H1 (cell line): ENCODE measurements around the gene LSM14B. TPM values are rescaled to one million over a fixed set of nuclear protein-coding genes. Genes with fewer than 3 reads are reported as not detected.

Source experiments
- CTCF ChIA-PET: fragments of 300-600 bp; sonication (Branson Sonifier 250); formaldehyde crosslinking; loops from one replicate; lab custom pipeline; 2021; ENCODE audit not compliant: partially characterized antibody; lab: Charles Lee
- POLR2A ChIA-PET: fragments of 300-600 bp; sonication (Branson Sonifier 250); formaldehyde crosslinking; loops from one replicate; lab custom pipeline; 2021; ENCODE audit warnings: inconsistent platforms; ENCODE audit not compliant: partially characterized antibody; lab: Charles Lee
- DNase-seq, 2 experiments: peaks; one replicate each; pipeline versions ENCODE4 v3.0.0 to v3.0.0-alpha.2; 2010 to 2022; ENCODE audit warnings: low spot score in 2 of 2, low read depth in 1 of 2, mixed read lengths in 1 of 2
- FAIRE-seq: peaks from 2 replicates; lab custom pipeline; 2011; peaks lifted over from hg19 to GRCh38; lab: Jason Lieb, UNC
- H2AFZ ChIP-seq: 2 replicates; pipeline ENCODE4 v1.8.1; 2012; ENCODE audit warnings: low read length, inconsistent platforms
- H2AK5ac ChIP-seq: 2 replicates; pipeline ENCODE4 v1.6.1; 2013; ENCODE audit warnings: low read depth, low read length
- H2BK120ac ChIP-seq: replicated peaks from 2 replicates; pipeline ENCODE3; 2013; ENCODE audit warnings: low read depth, low read length, inconsistent platforms
- H2BK12ac ChIP-seq: 2 replicates; pipeline ENCODE4 v1.6.1; 2013; ENCODE audit warnings: low read depth, low read length
- H2BK15ac ChIP-seq: 2 replicates; pipeline ENCODE4 v1.6.1; 2013; ENCODE audit warnings: low read length
- H2BK20ac ChIP-seq: 2 replicates; pipeline ENCODE4 v1.6.1; 2013; ENCODE audit warnings: low read length
- H2BK5ac ChIP-seq: 2 replicates; pipeline ENCODE4 v1.6.1; 2013; ENCODE audit warnings: low read depth, low read length
- H3K14ac ChIP-seq: 2 replicates; pipeline ENCODE4 v1.6.1; 2013; ENCODE audit warnings: inconsistent platforms; ENCODE audit not compliant: insufficient read length
- H3K18ac ChIP-seq: 2 replicates; pipeline ENCODE4 v1.6.1; 2013; ENCODE audit warnings: low read length; ENCODE audit errors: extremely low read depth
- H3K23ac ChIP-seq: 2 replicates; pipeline ENCODE4 v1.6.1; 2013; ENCODE audit warnings: inconsistent platforms; ENCODE audit not compliant: insufficient read length
- H3K23me2 ChIP-seq: 2 replicates; pipeline ENCODE4 v1.6.1; 2013; ENCODE audit warnings: low read depth, low read length
- H3K27ac ChIP-seq: 2 replicates; pipeline ENCODE4 v1.6.1; 2011; ENCODE audit warnings: low read depth, low read length, inconsistent platforms
- H3K27me3 ChIP-seq, 4 experiments: replicated peaks in 1 of 4; 1 replicate in 1 of 4; 2 replicates in 3 of 4; pipeline versions ENCODE4 v1.6.1 to v1.8.1; 2011 to 2013; ENCODE audit warnings: low read length in 3 of 4, mild to moderate bottlenecking in 3 of 4, inconsistent platforms in 2 of 4, mixed read lengths in 2 of 4, moderate library complexity in 1 of 4; ENCODE audit not compliant: control insufficient read depth in 3 of 4, insufficient read depth in 3 of 4; ENCODE audit errors: extremely low read depth in 1 of 4
- H3K36me3 ChIP-seq, 4 experiments: 2 replicates each; pipeline versions ENCODE4 v1.6.1 to v1.8.1; 2011 to 2013; ENCODE audit warnings: mild to moderate bottlenecking in 4 of 4, low read length in 3 of 4, moderate library complexity in 2 of 4, control low read depth in 1 of 4, inconsistent platforms in 1 of 4; ENCODE audit not compliant: insufficient read depth in 4 of 4, control insufficient read depth in 2 of 4
- H3K4ac ChIP-seq: replicated peaks from 2 replicates; pipeline ENCODE3; 2013; ENCODE audit warnings: low read length, low read depth, mixed read lengths, inconsistent platforms; ENCODE audit not compliant: insufficient read length
- H3K4me1 ChIP-seq, 4 experiments: replicated peaks in 1 of 4; 1 replicate in 1 of 4; 2 replicates in 3 of 4; pipeline versions ENCODE4 v1.6.1 to v1.8.1; 2011 to 2013; ENCODE audit warnings: low read length in 3 of 4, inconsistent platforms in 2 of 4, mixed read lengths in 1 of 4; ENCODE audit not compliant: insufficient read depth in 4 of 4, control insufficient read depth in 3 of 4
- H3K4me2 ChIP-seq, 2 experiments: 2 replicates each; pipeline versions ENCODE4 v1.6.1 to v1.8.1; 2011 to 2013; ENCODE audit warnings: low read depth in 2 of 2, low read length in 2 of 2, control low read depth in 1 of 2, inconsistent platforms in 1 of 2, mild to moderate bottlenecking in 1 of 2; ENCODE audit not compliant: insufficient read depth in 1 of 2
- H3K4me3 ChIP-seq, 4 experiments: fragments of 200-600, 300-600 bp in 1 of 4; sonication (generic), shearing (Covaris generic), sonication (Bioruptor Twin) in 1 of 4; 2 replicates each; pipeline versions ENCODE4 v1.5.1 to v1.8.1; 2011 to 2016; ENCODE audit warnings: low read length in 4 of 4, low read depth in 3 of 4, control low read depth in 2 of 4, inconsistent platforms in 2 of 4, mild to moderate bottlenecking in 2 of 4, mixed read lengths in 1 of 4, moderate library complexity in 1 of 4; ENCODE audit not compliant: insufficient read depth in 2 of 4; ENCODE audit errors: extremely low read depth in 1 of 4
- H3K56ac ChIP-seq: replicated peaks from 2 replicates; pipeline ENCODE3; 2013; ENCODE audit warnings: low read depth, mild to moderate bottlenecking, mixed read lengths, low read length, inconsistent platforms; ENCODE audit not compliant: insufficient read length
- H3K79me1 ChIP-seq: 2 replicates; pipeline ENCODE4 v1.6.1; 2013; ENCODE audit warnings: low read depth, low read length, control low read depth
- H3K79me2 ChIP-seq, 2 experiments: 2 replicates each; pipeline versions ENCODE4 v1.6.1 to v1.8.1; 2012 to 2013; ENCODE audit warnings: low read length in 2 of 2, mild to moderate bottlenecking in 2 of 2, inconsistent platforms in 1 of 2; ENCODE audit not compliant: insufficient read depth in 2 of 2, control insufficient read depth in 1 of 2
- H3K9ac ChIP-seq, 4 experiments: replicated peaks in 1 of 4; 1 replicate in 1 of 4; 2 replicates in 3 of 4; pipeline versions ENCODE4 v1.6.1 to v1.8.1; 2011 to 2013; ENCODE audit warnings: low read depth in 3 of 4, low read length in 3 of 4, control low read depth in 2 of 4, mild to moderate bottlenecking in 2 of 4, moderate library complexity in 2 of 4, inconsistent platforms in 1 of 4; ENCODE audit errors: extremely low read depth in 1 of 4
- H3K9me3 ChIP-seq, 2 experiments: 2 replicates each; pipeline versions ENCODE4 v1.6.1 to v1.8.1; 2012 to 2013; ENCODE audit warnings: mild to moderate bottlenecking in 2 of 2, moderate library complexity in 2 of 2, control low read depth in 1 of 2, inconsistent platforms in 1 of 2, low read depth in 1 of 2, low read length in 1 of 2, mixed read lengths in 1 of 2; ENCODE audit not compliant: insufficient read depth in 2 of 2
- H4K20me1 ChIP-seq, 2 experiments: replicated peaks in 1 of 2; 2 replicates each; pipeline versions ENCODE3 to v1.8.1; 2011 to 2013; ENCODE audit warnings: inconsistent platforms in 2 of 2, low read length in 2 of 2, mild to moderate bottlenecking in 1 of 2; ENCODE audit not compliant: insufficient read depth in 2 of 2, control insufficient read depth in 1 of 2
- H4K5ac ChIP-seq: 2 replicates; pipeline ENCODE4 v1.6.1; 2013; ENCODE audit warnings: low read length, low read depth, mixed read lengths, inconsistent platforms; ENCODE audit not compliant: insufficient read length
- H4K8ac ChIP-seq: 2 replicates; pipeline ENCODE4 v1.8.0; 2013; ENCODE audit warnings: mild to moderate bottlenecking, moderate library complexity, low read length, inconsistent platforms; ENCODE audit not compliant: insufficient read depth; ENCODE audit errors: extremely low read depth
- H4K91ac ChIP-seq: replicated peaks from 2 replicates; pipeline ENCODE3; 2013; ENCODE audit warnings: low read length, mixed read lengths, inconsistent platforms; ENCODE audit not compliant: insufficient read length
- ATF3 ChIP-seq: IDR thresholded peaks from 2 replicates; pipeline ENCODE4 v1.6.1; 2011; ENCODE audit warnings: low read depth, mild to moderate bottlenecking, low read length; ENCODE audit not compliant: insufficient read depth
- BACH1 ChIP-seq: IDR thresholded peaks from 2 replicates; pipeline ENCODE4 v1.6.1; 2012; ENCODE audit warnings: low read length, improper control_type of control experiment
- CBX8 ChIP-seq: fragments of 300-800, 300-1000 bp; sonication (generic); IDR thresholded peaks from 2 replicates; pipeline ENCODE4 v1.7.1; 2016; ENCODE audit warnings: low read depth, low read length, borderline replicate concordance
- CHD1 ChIP-seq: IDR thresholded peaks from 2 replicates; pipeline ENCODE4 v1.6.1; 2012; ENCODE audit warnings: low read depth, low read length, improper control_type of control experiment
- CHD2 ChIP-seq: IDR thresholded peaks from 2 replicates; pipeline ENCODE4 v1.6.1; 2012; ENCODE audit warnings: low read length, improper control_type of control experiment
- E2F6 ChIP-seq: IDR thresholded peaks from 2 replicates; pipeline ENCODE4 v1.6.1; 2012; ENCODE audit warnings: inconsistent platforms
- GABPA ChIP-seq: IDR thresholded peaks from 2 replicates; pipeline ENCODE4 v1.6.1; 2011; ENCODE audit warnings: mild to moderate bottlenecking, low read length, moderate library complexity, borderline replicate concordance; ENCODE audit not compliant: insufficient read depth
- HDAC6 ChIP-seq: IDR thresholded peaks from one replicate; pipeline ENCODE4 v1.7.1; 2012; ENCODE audit warnings: low read depth, mild to moderate bottlenecking, inconsistent platforms, low read length, moderate library complexity
- KDM5A ChIP-seq: fragments of 200-600 bp; IDR thresholded peaks from 2 replicates; pipeline ENCODE4 v1.7.1; 2012; ENCODE audit warnings: mild to moderate bottlenecking, low read length, inconsistent platforms, mixed read lengths
- MAX ChIP-seq: IDR thresholded peaks from 2 replicates; pipeline ENCODE4 v1.6.1; 2012; ENCODE audit warnings: inconsistent platforms
- NANOG ChIP-seq: IDR thresholded peaks from 2 replicates; pipeline ENCODE4 v1.6.1; 2011; ENCODE audit warnings: low read length, low read depth, mild to moderate bottlenecking, inconsistent platforms; ENCODE audit not compliant: insufficient read depth, poor library complexity, severe bottlenecking
- POLR2A ChIP-seq, 2 experiments: IDR thresholded peaks; 1 replicate in 1 of 2; 2 replicates in 1 of 2; pipeline ENCODE4 v1.6.1; 2011; ENCODE audit warnings: low read depth in 2 of 2, low read length in 2 of 2, mild to moderate bottlenecking in 2 of 2; ENCODE audit errors: control extremely low read depth in 1 of 2
- SIX5 ChIP-seq: IDR thresholded peaks from 2 replicates; pipeline ENCODE4 v1.6.1; 2011; ENCODE audit warnings: mild to moderate bottlenecking, low read depth, low read length
- TAF1 ChIP-seq: IDR thresholded peaks from 2 replicates; pipeline ENCODE4 v1.6.1; 2011; ENCODE audit warnings: mild to moderate bottlenecking, low read depth, low read length
- WGBS, 2 experiments: shearing (Covaris generic) in 1 of 2; methylation state at CpG; one replicate each; pipeline versions ENCODE4 v1.1.6 to v1.1.7; 2013 to 2015; ENCODE audit warnings: low lambda C conversion rate in 2 of 2, mixed read lengths in 2 of 2, inconsistent platforms in 1 of 2, low coverage in 1 of 2, missing lambda C conversion rate in 1 of 2; ENCODE audit not compliant: insufficient replicate concordance in 2 of 2, insufficient coverage in 1 of 2, insufficient read length in 1 of 2; ENCODE audit errors: extremely low coverage in 1 of 2, missing lambda C conversion rate in 1 of 2; 5-methylcytosine and 5-hydroxymethylcytosine counted together
- polyA plus RNA-seq, 7 experiments: library from polyadenylated mRNA; depleted of rRNA in 3 of 7; stranded (reverse) in 5 of 7; unstranded in 2 of 7; fragments of >200 nt in 5 of 7; fragments of 200-250 nt in 2 of 7; gene quantifications; 1 replicate in 5 of 7; 2 replicates in 1 of 7; 4 replicates in 1 of 7; pipeline versions ENCODE4 v1.2.1 to v1.2.3, GENCODE V29; 2011 to 2013; ENCODE audit warnings: missing spikeins in 2 of 7, mixed read lengths in 2 of 7
- total RNA-seq: library from RNA; stranded (reverse); fragmentation: NEBNext Ultra II Directional; extraction: Animal tissue kit (Norgen Biotek cat#: 25700); gene quantifications from 2 replicates; pipeline ENCODE4 v1.2.1, GENCODE V29; 2021

LSM14B gene
- total and polyA plus RNA-seq, 2 of the 8 experiments (the other 6 are each of a cell fraction or from before 2014, with no cell fraction given): 58.3 to 65.6 TPM

GRCh38 chr20:62168061-62168460 lies 45.8 kb downstream of the LSM14B start:
- no peak overlapping the region for H2BK15ac ChIP-seq
- POLR2A ChIA-PET: no interaction called here
- H3K23ac ChIP-seq: no peak overlapping the region
- no peak overlapping the region for H2BK5ac ChIP-seq
- 94% methylated on average over 4 of the region's 4 CpGs; no CpG with 5 or more reads in 1 of the 2 experiments for WGBS, 2 experiments
- no peak overlapping the region for H3K27ac ChIP-seq
- no peak overlapping the region for H2BK20ac ChIP-seq
- no peak overlapping the region for H4K91ac ChIP-seq
- H3K4me1 ChIP-seq: no peaks in the 10 kb centered on the region
- H4K5ac ChIP-seq: no peak overlapping the region
- DNase-seq (no peak), FAIRE-seq (no peak)
- no peak overlapping the region for H3K14ac ChIP-seq
- H3K79me1 ChIP-seq: no peaks in the 10 kb centered on the region
- H3K79me2 ChIP-seq: no peaks in the 10 kb centered on the region
- H3K18ac ChIP-seq: no peak overlapping the region
- CTCF ChIA-PET: interaction anchor here (3.2 kb wide), 1 partner anchor 11 kb away, joined by 16 read pairs; no protein-coding TSS in a partner anchor
- no peak overlapping the region for H3K4me2 ChIP-seq
- no peak overlapping the region for H3K56ac ChIP-seq
- no peak overlapping the region for H2AK5ac ChIP-seq
- H3K4me3 ChIP-seq: no peak overlapping the region
- no peak overlapping the region for H2BK120ac ChIP-seq
- peaks cover 4 to 16% of the 10 kb centered on the region in 2 experiments for H4K20me1 ChIP-seq
- no peaks in the 10 kb centered on the region for H3K9me3 ChIP-seq
- no peak overlapping the region for H3K4ac ChIP-seq
- H3K36me3 ChIP-seq: peaks cover 8 to 42% (median 23%) of the 10 kb centered on the region in 4 experiments
- no peak overlapping the region for H3K9ac ChIP-seq
- no peak overlapping the region for H4K8ac ChIP-seq
- H3K23me2 ChIP-seq: no peaks in the 10 kb centered on the region
- H2AFZ ChIP-seq: no peak overlapping the region
- H2BK12ac ChIP-seq: no peak overlapping the region
- no peaks in the 10 kb centered on the region for H3K27me3 ChIP-seq
- no peak for TF ChIP-seq SIX5
- no peak for TF ChIP-seq GABPA
- no peak for TF ChIP-seq MAX
- no peak for TF ChIP-seq KDM5A
- TF ChIP-seq NANOG: no peak
- TF ChIP-seq E2F6: no peak
- TF ChIP-seq HDAC6: no peak
- no peak for TF ChIP-seq BACH1
- no peak for TF ChIP-seq ATF3
- TF ChIP-seq CHD1: no peak
- no peak for TF ChIP-seq POLR2A (IDR thresholded peaks at IDR 0.05; ENCODE audit: control extremely low read depth in 1 of 2, low read depth in 2 of 2, low read length in 2 of 2)
- no peak for TF ChIP-seq CHD2
- TF ChIP-seq TAF1: no peak
- TF ChIP-seq CBX8: no peak
